Activated CD8-positive, alpha-beta memory T cell treated with anti-CD3 and anti-CD28 coated beads, Interleukin-2, amount 50 U/mL, for 24 hours (primary cell): ENCODE data around the gene FAM177A1.
A peak's percentile ranks its signal among the peaks of the same experiment; 100 is the strongest.
"Not testable (repeated sequence)": the region's sequence is repeated elsewhere in the genome, so short reads cannot be mapped to it uniquely, and the experiment has no call there.

Experiments
- DNase-seq: peaks from one replicate; pipeline ENCODE4 v3.0.0-alpha.2; 2020; ENCODE audit errors: extremely low read depth

The FAM177A1 gene

GRCh38 chr14:35046048-35046750, at the start of gene FAM177A1:
TSS of gene FAM177A1 (plus strand) at chr14:35046272. CDS start at chr14:35046464, 192 bp downstream.
- DNase-seq: peak; percentile 97

- no peak for DNase-seq
Measured at GRCh38 chr14:34997762-34998161, 48.3 kb upstream of the FAM177A1 start.

GRCh38 chr14:34999500-34999899, 46.6 kb upstream of the FAM177A1 start:
- DNase-seq: no peak

GRCh38 chr14:35001621-35002020, 44.5 kb upstream of the FAM177A1 start:
- DNase-seq: no peak

- DNase-seq: no peak
Measured at GRCh38 chr14:35004839-35005238, 41.2 kb upstream of the FAM177A1 start.

GRCh38 chr14:35016568-35016967, 29.5 kb upstream of the FAM177A1 start:
- DNase-seq: no peak

GRCh38 chr14:35020713-35021112, 25.4 kb upstream of the FAM177A1 start:
- DNase-seq: no peak

- DNase-seq: no peak
Measured at GRCh38 chr14:35028435-35028834, 17.6 kb upstream of the FAM177A1 start.

GRCh38 chr14:35032562-35032961, 13.5 kb upstream of the FAM177A1 start:
- DNase-seq: no peak

GRCh38 chr14:35034440-35034833, 11.6 kb upstream of the FAM177A1 start:
- DNase-seq: no peak

DNA sequence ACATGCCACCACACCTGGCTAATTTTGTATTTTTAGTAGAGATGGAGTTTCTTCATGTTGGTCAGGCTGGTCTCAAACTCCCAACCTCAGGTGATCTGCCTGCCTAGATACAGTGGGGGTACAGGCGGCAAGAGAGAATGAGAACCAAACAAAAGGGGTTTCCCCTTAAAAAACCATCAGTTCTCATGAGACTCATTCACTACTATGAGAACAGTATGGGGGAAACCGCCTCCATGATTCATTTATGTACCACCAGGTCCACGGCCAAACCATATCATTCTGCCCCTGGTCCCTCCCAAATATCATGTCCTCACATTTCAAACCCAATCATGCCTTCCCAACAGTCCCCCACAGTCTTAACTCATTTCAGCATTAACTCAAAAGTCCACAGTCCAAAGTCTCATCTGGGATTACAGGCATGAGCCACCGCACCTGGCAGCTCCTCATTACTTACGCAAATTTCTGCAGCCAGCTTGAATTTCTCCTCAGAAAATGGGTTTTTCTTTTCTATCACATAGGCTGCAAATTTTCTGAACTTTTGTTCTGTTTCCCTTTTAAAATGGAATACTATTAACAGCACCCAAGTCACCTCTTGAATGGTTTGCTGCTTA, 11.0 kb upstream of the FAM177A1 start:
- not testable (repeated sequence) for DNase-seq

DNA sequence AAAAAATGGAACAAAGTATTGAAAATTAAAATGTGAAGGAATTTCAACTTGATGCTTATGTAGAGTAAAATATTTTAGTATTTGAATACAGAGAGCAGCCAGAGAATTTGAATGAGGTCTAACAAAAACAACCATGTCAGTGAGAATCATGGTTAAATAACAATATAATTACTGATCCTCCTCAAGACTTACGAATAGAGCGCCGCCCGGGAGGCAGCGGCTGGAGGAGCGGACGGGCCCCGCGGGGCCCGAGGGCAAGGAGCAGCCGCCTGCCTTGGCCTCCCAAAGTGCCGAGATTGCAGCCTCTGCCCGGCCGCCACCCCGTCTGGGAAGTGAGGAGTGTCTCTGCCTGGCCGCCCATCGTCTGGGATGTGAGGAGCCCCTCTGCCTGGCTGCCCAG, 7.8 kb upstream of the FAM177A1 start:
- not testable (repeated sequence) for DNase-seq

- no peak for DNase-seq
Measured at GRCh38 chr14:35042632-35043031, 3.4 kb upstream of the FAM177A1 start.

DNA sequence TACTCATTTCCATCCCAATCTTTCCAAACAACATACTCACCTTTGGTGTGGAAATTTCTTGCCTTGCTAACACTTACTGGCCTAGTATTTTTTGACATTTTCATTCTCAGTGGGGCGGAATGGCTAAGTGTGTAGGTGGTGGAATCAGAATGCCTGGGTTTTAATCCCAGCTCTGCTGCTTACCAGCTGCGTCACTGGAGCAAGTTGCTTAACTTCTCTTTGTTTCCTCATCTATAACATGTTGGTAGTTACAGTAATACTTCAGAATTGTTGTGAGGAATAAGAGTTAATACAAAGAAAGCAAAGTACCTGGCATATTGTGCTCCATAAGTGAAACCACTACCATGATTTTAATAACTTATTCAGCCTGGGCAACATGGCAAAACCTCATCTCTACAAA, 3.0 kb upstream of the FAM177A1 start:
- no peak for DNase-seq

- DNase-seq: no peak
Measured at GRCh38 chr14:35044939-35045797, 904 bp upstream of the FAM177A1 start.

- DNase-seq: no peak
Measured at GRCh38 chr14:35045798-35046047, 349 bp upstream of the FAM177A1 start.

DNA sequence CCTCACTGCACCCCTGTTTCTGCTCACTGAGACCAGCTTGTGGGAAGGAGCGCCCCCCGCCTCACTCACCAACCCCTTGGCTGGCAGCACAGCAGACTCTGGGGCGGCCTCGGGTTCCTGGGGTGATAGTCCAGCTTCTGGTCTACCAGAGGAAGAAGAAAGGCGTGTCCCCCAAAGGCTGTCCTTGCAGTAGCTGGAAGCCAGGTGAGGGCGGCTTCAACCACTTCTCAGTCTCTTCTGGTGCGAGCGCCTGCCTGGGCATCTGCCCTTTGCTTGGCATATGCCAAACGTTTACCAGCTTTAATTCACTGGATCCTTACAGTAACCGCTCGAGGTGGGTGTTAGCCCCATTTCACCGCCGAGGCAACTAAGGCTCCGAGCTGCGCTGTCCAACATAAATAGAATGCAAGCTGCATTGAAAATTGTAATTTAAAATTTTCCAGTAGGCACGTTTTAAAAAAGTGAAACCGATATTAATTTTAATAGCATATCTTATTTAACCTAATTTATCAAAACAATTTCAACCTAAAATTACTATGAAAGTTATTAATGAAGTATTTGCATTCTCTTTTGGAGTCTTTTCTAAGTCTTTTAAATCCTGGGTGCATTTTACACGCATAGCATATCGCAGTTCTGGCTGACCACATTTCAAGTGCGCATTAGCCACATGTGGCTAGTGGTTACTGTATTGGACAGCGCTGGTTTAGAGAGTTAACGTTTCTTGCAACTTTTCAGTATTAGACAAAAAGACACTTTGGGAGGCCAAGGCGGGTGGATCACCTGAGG, 872 bp downstream of the FAM177A1 start:
- DNase-seq: no peak

DNA sequence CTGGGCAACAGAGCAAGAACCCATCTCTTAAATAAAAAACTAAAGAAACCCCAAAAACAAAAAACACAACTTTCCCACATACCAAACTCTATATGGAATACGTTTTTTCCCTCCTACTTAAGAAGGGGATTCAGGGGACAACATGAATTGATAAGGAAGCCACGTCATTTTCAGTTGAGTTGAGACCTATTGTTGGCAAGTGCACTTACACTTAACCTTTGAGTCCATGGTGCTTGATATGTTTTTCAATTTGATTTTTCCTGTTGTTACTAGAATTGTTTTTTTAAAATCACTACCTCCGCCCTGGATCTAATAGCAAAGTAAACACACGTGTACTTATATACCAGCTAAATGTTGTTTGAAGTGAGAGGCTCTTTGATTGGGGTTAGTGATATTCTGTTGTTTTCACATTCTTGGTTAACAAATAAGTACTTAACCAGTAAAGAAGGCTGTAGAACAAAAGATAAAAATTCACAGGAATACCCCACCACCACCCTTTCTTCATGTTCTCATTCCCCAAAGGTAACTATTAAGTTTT, 2.0 kb downstream of the FAM177A1 start:
- DNase-seq: no peak

- no peak for DNase-seq
Measured at GRCh38 chr14:35050652-35051051, 4.6 kb downstream of the FAM177A1 start.

DNA sequence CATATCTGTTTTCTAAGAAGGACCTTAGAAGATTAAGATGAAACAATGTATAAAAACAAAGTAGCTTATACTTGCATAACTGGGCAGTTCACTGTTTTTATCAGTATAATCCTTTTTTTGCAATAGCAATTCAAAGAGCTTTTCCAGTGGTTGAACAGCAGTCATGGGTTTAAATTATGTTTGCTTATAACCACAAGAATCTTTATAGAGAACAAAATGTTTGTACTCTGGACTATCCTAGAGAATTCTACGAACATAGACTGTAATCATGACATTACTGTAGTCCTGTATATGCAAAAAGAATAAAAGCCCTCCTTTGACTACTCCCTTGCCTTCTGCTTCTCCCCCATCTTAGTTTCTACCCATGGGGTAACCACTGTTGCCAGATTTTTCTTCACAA, 5.7 kb downstream of the FAM177A1 start:
- no peak for DNase-seq

DNA sequence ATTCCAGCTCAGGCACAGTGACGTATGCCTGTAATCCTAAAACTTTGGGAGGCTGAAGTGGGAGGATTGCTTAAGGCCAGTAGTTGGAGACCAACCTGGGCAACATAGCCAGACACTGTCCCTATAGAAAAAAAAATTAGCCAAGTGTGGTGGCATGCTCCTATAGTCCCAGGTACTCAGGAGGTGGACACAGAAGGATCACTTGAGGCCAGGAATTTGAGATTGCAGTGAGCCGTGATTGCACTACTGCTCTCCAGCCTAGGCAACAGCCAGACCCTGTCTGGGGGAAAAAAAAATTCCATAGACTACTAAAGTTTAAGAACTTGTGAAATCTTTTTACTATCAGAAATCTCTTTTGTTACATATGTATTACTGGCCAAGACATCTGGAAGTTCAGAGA, 6.6 kb downstream of the FAM177A1 start:
- DNase-seq: no peak
